ENCODE data around the gene FBXW12. TPM values are rescaled to one million over a fixed set of nuclear protein-coding genes. Genes with fewer than 3 reads are reported as not detected.

FBXW12 gene
- total RNA-seq, 1 donor from 2014 or later: not detected

- no peak for TF ChIP-seq CTCF (IDR thresholded peaks at IDR 0.05)
- no peak for TF ChIP-seq POLR2AphosphoS5 (IDR thresholded peaks at IDR 0.05; ENCODE audit: insufficient read depth in 1 of 2, low read depth in 1 of 2)
- no peak for TF ChIP-seq POLR2A (IDR thresholded peaks at IDR 0.05)
- peaks cover 0 to 87% of the 10 kb centered on the region in 2 donors for H3K36me3 ChIP-seq
- intact Hi-C loops (cut with DNase I): no loop called here
- H3K27ac ChIP-seq: no peak overlapping the region
- peaks cover 19% of the 10 kb centered on the region for H3K4me1 ChIP-seq
- H3K9me3 ChIP-seq: no peaks in the 10 kb centered on the region
- H3K27me3 ChIP-seq: no peaks in the 10 kb centered on the region
- no peak for DNase-seq (ENCODE audit: extremely low spot score in 2 of 2)
- H3K4me3 ChIP-seq: no peak overlapping the region
Observed at GRCh38 chr3:48415251-48415953, 43.4 kb downstream of the FBXW12 start.

GRCh38 chr3:48416091-48416505, 44.1 kb downstream of the FBXW12 start:
- H3K9me3 ChIP-seq: no peaks in the 10 kb centered on the region
- H3K4me1 ChIP-seq: peaks cover 19% of the 10 kb centered on the region
- no peak for DNase-seq (ENCODE audit: extremely low spot score in 2 of 2)
- H3K27me3 ChIP-seq: no peaks in the 10 kb centered on the region
- no peak overlapping the region for H3K27ac ChIP-seq
- H3K36me3 ChIP-seq: peaks cover 0 to 80% of the 10 kb centered on the region in 2 donors
- TF ChIP-seq POLR2A (IDR thresholded peaks at IDR 0.05) (no peak), POLR2AphosphoS5 (IDR thresholded peaks at IDR 0.05; ENCODE audit: insufficient read depth in 1 of 2, low read depth in 1 of 2) (no peak), CTCF (IDR thresholded peaks at IDR 0.05) (no peak)
- H3K4me3 ChIP-seq: no peak overlapping the region
- intact Hi-C loops (cut with DNase I): no loop called here

GRCh38 chr3:48416546-48416945, 44.5 kb downstream of the FBXW12 start:
- no peaks in the 10 kb centered on the region for H3K9me3 ChIP-seq
- no peak overlapping the region for H3K27ac ChIP-seq
- DNase-seq (ENCODE audit: extremely low spot score in 2 of 2): no peak
- H3K36me3 ChIP-seq: peaks cover 0 to 75% of the 10 kb centered on the region in 2 donors
- H3K27me3 ChIP-seq: no peaks in the 10 kb centered on the region
- intact Hi-C loops (cut with DNase I): no loop called here
- TF ChIP-seq POLR2AphosphoS5 (IDR thresholded peaks at IDR 0.05; ENCODE audit: insufficient read depth in 1 of 2, low read depth in 1 of 2): no peak
- no peak for TF ChIP-seq CTCF (IDR thresholded peaks at IDR 0.05)
- no peak for TF ChIP-seq POLR2A (IDR thresholded peaks at IDR 0.05)
- H3K4me3 ChIP-seq: no peak overlapping the region
- peaks cover 21% of the 10 kb centered on the region for H3K4me1 ChIP-seq

GRCh38 chr3:48417529-48418108, 45.6 kb downstream of the FBXW12 start:
- TF ChIP-seq POLR2AphosphoS5 (IDR thresholded peaks at IDR 0.05; ENCODE audit: insufficient read depth in 1 of 2, low read depth in 1 of 2) (no peak), POLR2A (IDR thresholded peaks at IDR 0.05) (no peak), CTCF (IDR thresholded peaks at IDR 0.05) (no peak)
- intact Hi-C loops (cut with DNase I): no loop called here
- H3K27me3 ChIP-seq: no peaks in the 10 kb centered on the region
- no peaks in the 10 kb centered on the region for H3K9me3 ChIP-seq
- peaks cover 0 to 66% of the 10 kb centered on the region in 2 donors for H3K36me3 ChIP-seq
- no peak for DNase-seq (ENCODE audit: extremely low spot score in 2 of 2)
- H3K27ac ChIP-seq: no peak overlapping the region
- H3K4me1 ChIP-seq: peaks cover 29% of the 10 kb centered on the region
- no peak overlapping the region for H3K4me3 ChIP-seq

- H3K4me3 ChIP-seq: no peak overlapping the region
- DNase-seq (ENCODE audit: extremely low spot score in 2 of 2): no peak
- H3K27me3 ChIP-seq: no peaks in the 10 kb centered on the region
- TF ChIP-seq POLR2AphosphoS5 (IDR thresholded peaks at IDR 0.05; ENCODE audit: insufficient read depth in 1 of 2, low read depth in 1 of 2) (no peak), CTCF (IDR thresholded peaks at IDR 0.05) (no peak), POLR2A (IDR thresholded peaks at IDR 0.05) (no peak)
- H3K4me1 ChIP-seq: peaks cover 31% of the 10 kb centered on the region
- no peak overlapping the region for H3K27ac ChIP-seq
- H3K9me3 ChIP-seq: no peaks in the 10 kb centered on the region
- intact Hi-C loops (cut with DNase I): no loop called here
- H3K36me3 ChIP-seq: peaks cover 0 to 68% of the 10 kb centered on the region in 2 donors
Observed at GRCh38 chr3:48418140-48418539, 46.1 kb downstream of the FBXW12 start.
